HG03159 (cell line): ENCODE data around the gene CCL3.

ENCODE experiments used
- ATAC-seq: cut with Tn5 transposase; IDR thresholded peaks from one replicate; pipeline ENCODE4 v1.9.1; 2021; ENCODE audit warnings: mild to moderate bottlenecking, moderate library complexity; ENCODE audit not compliant: unreplicated experiment

Gene CCL3

DNA sequence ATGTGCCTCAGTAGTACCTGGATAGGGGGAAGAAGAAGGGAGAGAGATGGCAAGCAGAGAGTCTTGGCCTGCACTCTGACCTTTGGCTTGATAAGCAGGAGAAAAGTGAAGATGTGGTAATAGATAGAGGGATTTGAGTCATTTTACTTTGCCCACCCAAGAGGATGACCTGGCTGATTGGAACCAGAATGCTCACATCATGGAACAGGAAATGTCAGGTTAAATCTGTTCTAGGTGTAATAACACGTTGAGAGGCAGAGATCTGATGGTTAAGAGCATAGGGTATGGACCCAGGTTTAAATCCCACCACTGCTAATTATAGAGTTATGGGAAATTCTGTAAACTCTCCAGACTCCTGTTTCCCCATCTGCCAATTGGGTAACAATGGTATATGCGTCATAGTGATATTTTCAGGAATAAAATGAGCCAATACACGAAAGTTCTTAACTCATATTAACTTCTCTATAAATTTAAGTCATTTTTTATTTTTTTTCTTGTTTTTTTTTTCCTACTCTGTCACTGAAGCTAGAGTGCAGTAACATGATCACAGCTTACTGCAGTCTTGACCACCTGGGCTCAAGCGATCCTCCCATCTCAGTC lies 33.9 kb downstream of the CCL3 start:
- no peak for ATAC-seq

DNA sequence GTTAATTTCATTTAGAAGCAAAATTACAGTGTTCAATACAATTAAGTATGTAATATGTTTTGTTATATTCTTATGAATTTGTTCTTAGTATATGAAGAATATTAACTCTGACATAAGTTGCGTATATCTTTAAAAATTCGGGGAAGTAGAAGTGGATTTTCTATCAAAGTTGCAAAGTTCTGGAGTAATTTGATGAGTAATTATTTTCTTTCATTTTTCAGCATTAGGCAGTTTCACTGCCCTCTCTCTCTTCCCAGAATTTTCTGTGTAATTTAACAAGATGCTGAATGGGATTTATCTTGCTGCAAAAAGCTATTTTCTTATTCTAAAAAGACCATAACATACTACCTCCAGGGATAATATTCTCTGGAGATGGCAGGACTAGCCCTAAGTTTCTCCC lies 34.8 kb downstream of the CCL3 start:
- ATAC-seq, result no peak

DNA sequence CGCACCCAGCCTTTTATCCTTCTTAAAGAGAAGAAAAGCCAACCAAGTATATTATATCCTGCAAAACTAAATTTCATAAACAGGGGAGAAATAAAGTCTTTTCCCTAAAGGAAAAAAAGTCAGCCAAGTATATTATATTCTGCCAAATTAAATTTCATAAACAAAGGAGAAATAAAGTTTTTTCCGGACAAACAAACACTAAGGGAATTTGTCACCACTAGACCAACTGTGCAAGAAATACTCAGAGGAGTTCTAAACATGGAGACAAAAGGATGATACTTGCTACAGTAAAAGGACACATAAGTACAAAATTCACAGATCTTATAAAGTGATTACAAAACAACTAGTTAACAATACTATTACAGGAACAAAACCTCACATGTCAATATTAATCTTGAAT lies 40.3 kb downstream of the CCL3 start:
- ATAC-seq, result no peak

DNA sequence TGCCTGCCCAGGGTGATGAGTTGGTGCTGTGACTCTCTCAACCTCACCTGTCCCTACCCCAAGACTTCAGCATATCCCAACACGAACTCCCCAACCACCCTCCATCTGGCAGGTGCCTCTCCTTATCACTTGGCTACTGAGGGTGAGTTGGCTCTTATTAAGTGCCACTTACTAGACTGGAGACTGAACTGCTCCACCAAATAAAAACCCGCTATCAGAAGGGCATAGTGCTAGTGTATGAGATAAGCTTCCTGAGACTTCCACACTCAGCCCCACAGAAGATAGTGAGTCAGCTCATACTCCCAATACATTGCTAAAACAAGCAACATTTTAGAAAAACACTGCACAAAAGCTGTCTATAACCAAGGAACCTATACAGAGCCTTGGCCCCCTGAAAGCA lies 41.9 kb downstream of the CCL3 start:
- ATAC-seq, result no peak
